DOHH2 (cell line): ENCODE measurements around the gene F2RL3.

Experiments
- H3F3A ChIP-seq: fragments of 200-600 bp; sonication (generic), shearing (Covaris generic); 2 replicates; pipeline ENCODE4 v1.6.0; 2016; ENCODE audit warnings: antibody characterized with exemption, mild to moderate bottlenecking; ENCODE audit not compliant: control insufficient read depth, insufficient read depth
- H3K27ac ChIP-seq: fragments of 200-600 bp; sonication (generic); 2 replicates; pipeline ENCODE4 v1.5.1; 2014; ENCODE audit warnings: low read depth, mild to moderate bottlenecking, low read length, moderate library complexity
- H3K27me3 ChIP-seq: fragments of 200-600 bp; sonication (generic); 2 replicates; pipeline ENCODE4 v1.6.1; 2014; ENCODE audit warnings: mild to moderate bottlenecking, low read length, mixed read lengths; ENCODE audit not compliant: control insufficient read depth
- H3K36me3 ChIP-seq: fragments of 200-600 bp; sonication (generic); 2 replicates; pipeline ENCODE4 v1.6.1; 2014; ENCODE audit warnings: mild to moderate bottlenecking, low read length, moderate library complexity, mixed read lengths; ENCODE audit not compliant: control insufficient read depth
- H3K4me1 ChIP-seq: fragments of 200-600 bp; sonication (generic); 2 replicates; pipeline ENCODE4 v1.6.1; 2014; ENCODE audit warnings: mild to moderate bottlenecking, low read length, mixed read lengths; ENCODE audit not compliant: control insufficient read depth
- H3K4me2 ChIP-seq: fragments of 200-600 bp; sonication (generic); 2 replicates; pipeline ENCODE4 v1.6.0; 2014; ENCODE audit warnings: mild to moderate bottlenecking, low read length, moderate library complexity
- H3K4me3 ChIP-seq: fragments of 200-600 bp; sonication (generic); 2 replicates; pipeline ENCODE4 v1.5.1; 2014; ENCODE audit warnings: mild to moderate bottlenecking, low read length, mixed read lengths
- H3K79me2 ChIP-seq: fragments of 200-600 bp; sonication (generic); 2 replicates; pipeline ENCODE4 v1.6.1; 2014; ENCODE audit warnings: mild to moderate bottlenecking, low read length, mixed read lengths; ENCODE audit not compliant: control insufficient read depth
- H3K9me2 ChIP-seq: fragments of 200-600 bp; sonication (generic); replicated peaks from 2 replicates; pipeline ENCODE4 v1.6.1; 2014; ENCODE audit warnings: mild to moderate bottlenecking, low read length, mixed read lengths; ENCODE audit not compliant: control insufficient read depth
- H3K9me3 ChIP-seq: fragments of 200-600 bp; sonication (generic); 2 replicates; pipeline ENCODE4 v1.6.1; 2014; ENCODE audit warnings: antibody characterized with exemption, low read length, mixed read lengths; ENCODE audit not compliant: control insufficient read depth, insufficient read depth
- H4K20me1 ChIP-seq: fragments of 200-600 bp; sonication (generic); 2 replicates; pipeline ENCODE4 v1.6.0; 2014; ENCODE audit warnings: low read depth, mild to moderate bottlenecking, antibody characterized with exemption, low read length, moderate library complexity; ENCODE audit not compliant: control insufficient read depth, insufficient read depth
- CTCF ChIP-seq: fragments of 200-600 bp; sonication (generic); IDR thresholded peaks from one replicate; pipeline ENCODE4 v1.5.1; 2014; ENCODE audit warnings: antibody characterized with exemption, mild to moderate bottlenecking, low read depth, low read length; ENCODE audit not compliant: poor library complexity, severe bottlenecking
- EZH2phosphoT487 ChIP-seq: fragments of 200-600 bp; sonication (generic); IDR thresholded peaks from 2 replicates; pipeline ENCODE4 v1.6.1; 2017; ENCODE audit warnings: borderline replicate concordance, mild to moderate bottlenecking, antibody characterized with exemption, low read length, moderate library complexity, mixed read lengths

F2RL3 gene

GRCh38 chr19:16928916-16929315 lies 40.1 kb downstream of the F2RL3 start:
- Histone ChIP-seq H3F3A (no peaks in the 10 kb centered on the region), H4K20me1 (no peaks in the 10 kb centered on the region), H3K27ac (no peak overlapping the region), H3K4me3 (no peak overlapping the region), H3K4me2 (no peak overlapping the region), H3K9me3 (peaks cover 10% of the 10 kb centered on the region; the same call in 1 of the 2 replicates), H3K4me1 (no peaks in the 10 kb centered on the region), H3K9me2 (no peaks in the 10 kb centered on the region), H3K27me3 (peaks cover 11% of the 10 kb centered on the region), H3K36me3 (no peaks in the 10 kb centered on the region), H3K79me2 (no peaks in the 10 kb centered on the region)
- no peak for TF ChIP-seq EZH2phosphoT487
- no peak for TF ChIP-seq CTCF

GRCh38 chr19:16930753-16931152 lies 42.0 kb downstream of the F2RL3 start:
- Histone ChIP-seq H3F3A (no peaks in the 10 kb centered on the region), H3K4me2 (no peak overlapping the region), H3K27ac (no peak overlapping the region), H3K4me3 (no peak overlapping the region), H3K9me2 (no peaks in the 10 kb centered on the region), H3K4me1 (no peaks in the 10 kb centered on the region), H3K9me3 (peaks cover 6% of the 10 kb centered on the region), H3K79me2 (no peaks in the 10 kb centered on the region), H4K20me1 (no peaks in the 10 kb centered on the region), H3K36me3 (no peaks in the 10 kb centered on the region), H3K27me3 (peaks cover 26% of the 10 kb centered on the region)
- TF ChIP-seq CTCF (no peak), EZH2phosphoT487 (no peak)

- no peaks in the 10 kb centered on the region for H3F3A ChIP-seq
- no peaks in the 10 kb centered on the region for H3K36me3 ChIP-seq
- no peak overlapping the region for H3K27ac ChIP-seq
- H3K79me2 ChIP-seq = no peaks in the 10 kb centered on the region
- H3K4me1 ChIP-seq = no peaks in the 10 kb centered on the region
- no peak overlapping the region for H3K4me2 ChIP-seq
- H4K20me1 ChIP-seq = no peaks in the 10 kb centered on the region
- TF ChIP-seq EZH2phosphoT487 (no peak), CTCF (no peak)
- H3K9me3 ChIP-seq = peaks cover 6% of the 10 kb centered on the region
- H3K9me2 ChIP-seq = no peaks in the 10 kb centered on the region
- H3K27me3 ChIP-seq = peaks cover 27% of the 10 kb centered on the region
- H3K4me3 ChIP-seq = no peak overlapping the region
These were observed 42.5 kb downstream of the F2RL3 start for GRCh38 chr19:16931306-16931705.
